Neuronal stem cell (in vitro differentiated cells): Measurements from ENCODE around the gene YOD1.

Source experiments
- DNase-seq: peaks from one replicate; pipeline ENCODE4 v3.0.0-alpha.2; 2013; ENCODE audit warnings: low spot score
- H2AFZ ChIP-seq: one replicate; pipeline ENCODE4 v1.6.1; 2013; ENCODE audit warnings: mild to moderate bottlenecking, low read length, inconsistent platforms
- H2AK5ac ChIP-seq: 2 replicates; pipeline ENCODE4 v1.6.1; 2013; ENCODE audit warnings: low read depth, mild to moderate bottlenecking, inconsistent platforms, low read length, moderate library complexity, mixed read lengths
- H2BK120ac ChIP-seq: 2 replicates; pipeline ENCODE4 v1.6.1; 2013; ENCODE audit warnings: low read depth, mild to moderate bottlenecking, inconsistent platforms, low read length, moderate library complexity, mixed read lengths
- H2BK12ac ChIP-seq: one replicate; pipeline ENCODE4 v1.6.1; 2013; ENCODE audit warnings: low read length, inconsistent platforms
- H2BK15ac ChIP-seq: 2 replicates; pipeline ENCODE4 v1.6.1; 2013; ENCODE audit warnings: mild to moderate bottlenecking, low read length, inconsistent platforms, mixed read lengths
- H2BK5ac ChIP-seq: one replicate; pipeline ENCODE4 v1.6.1; 2013; ENCODE audit warnings: inconsistent platforms, mild to moderate bottlenecking, low read length, moderate library complexity
- H3K14ac ChIP-seq: one replicate; pipeline ENCODE4 v1.6.1; 2013; ENCODE audit warnings: low read length, inconsistent platforms
- H3K18ac ChIP-seq: 2 replicates; pipeline ENCODE4 v1.6.1; 2013; ENCODE audit warnings: low read length, inconsistent platforms
- H3K23ac ChIP-seq: 2 replicates; pipeline ENCODE4 v1.6.1; 2013; ENCODE audit warnings: low read depth, mild to moderate bottlenecking, mixed read lengths, low read length, inconsistent platforms; ENCODE audit not compliant: poor library complexity
- H3K27ac ChIP-seq: replicated peaks from 3 replicates; pipeline ENCODE4 v1.5.1; 2013; ENCODE audit warnings: low read length, inconsistent platforms
- H3K27me3 ChIP-seq, 3 experiments: 2 replicates each; pipeline ENCODE4 v1.6.1; 2013; ENCODE audit warnings: low read length in 3 of 3, mild to moderate bottlenecking in 2 of 3, inconsistent platforms in 1 of 3, low read depth in 1 of 3, mixed read lengths in 1 of 3, moderate library complexity in 1 of 3; ENCODE audit not compliant: control insufficient read depth in 3 of 3, insufficient read depth in 3 of 3
- H3K36me3 ChIP-seq, 2 donors: replicated peaks in 1 of 2; 2 replicates each; pipeline ENCODE4 v1.6.1; 2013; ENCODE audit warnings: low read length in 2 of 2; ENCODE audit not compliant: control insufficient read depth in 2 of 2, insufficient read depth in 2 of 2
- H3K4ac ChIP-seq: 2 replicates; pipeline ENCODE4 v1.6.1; 2013; ENCODE audit warnings: inconsistent platforms, mild to moderate bottlenecking, low read length, moderate library complexity
- H3K4me1 ChIP-seq, 2 donors: 1 replicate in 1 of 2; 2 replicates in 1 of 2; pipeline ENCODE4 v1.6.1; 2013; ENCODE audit warnings: low read length in 2 of 2, low read depth in 1 of 2; ENCODE audit not compliant: control insufficient read depth in 2 of 2, insufficient read depth in 1 of 2
- H3K4me2 ChIP-seq: one replicate; pipeline ENCODE4 v1.6.1; 2013; ENCODE audit warnings: mild to moderate bottlenecking, low read length, inconsistent platforms; ENCODE audit not compliant: insufficient read depth, poor library complexity, severe bottlenecking
- H3K4me3 ChIP-seq, 2 donors: 2 replicates each; pipeline ENCODE4 v1.5.1; 2013; ENCODE audit warnings: low read length in 2 of 2, mild to moderate bottlenecking in 2 of 2, inconsistent platforms in 1 of 2, moderate library complexity in 1 of 2
- H3K79me1 ChIP-seq: one replicate; pipeline ENCODE4 v1.6.1; 2013; ENCODE audit warnings: low read depth, mild to moderate bottlenecking, inconsistent platforms, low read length, moderate library complexity
- H3K9ac ChIP-seq: one replicate; pipeline ENCODE4 v1.6.1; 2013; ENCODE audit warnings: mild to moderate bottlenecking, low read depth, low read length, inconsistent platforms; ENCODE audit not compliant: poor library complexity
- H3K9me3 ChIP-seq, 2 donors: replicated peaks in 1 of 2; 2 replicates each; pipeline versions ENCODE3 to v1.6.1; 2013; ENCODE audit warnings: low read length in 2 of 2, mild to moderate bottlenecking in 2 of 2, inconsistent platforms in 1 of 2, low read depth in 1 of 2, mixed read lengths in 1 of 2, moderate library complexity in 1 of 2; ENCODE audit not compliant: control insufficient read depth in 2 of 2, insufficient read depth in 1 of 2
- H4K8ac ChIP-seq: one replicate; pipeline ENCODE4 v1.6.1; 2013; ENCODE audit warnings: low read depth, mild to moderate bottlenecking, inconsistent platforms, low read length, moderate library complexity
- H4K91ac ChIP-seq: one replicate; pipeline ENCODE4 v1.6.1; 2013; ENCODE audit warnings: low read length, low read depth, mild to moderate bottlenecking, inconsistent platforms; ENCODE audit not compliant: poor library complexity
- WGBS, 2 donors: extraction: QIAGEN DNeasy Blood & Tissue Kit; methylation state at CpG; one replicate each; pipeline ENCODE4 v1.1.7; 2013; ENCODE audit warnings: missing lambda C conversion rate in 2 of 2, mixed read lengths in 1 of 2; ENCODE audit not compliant: insufficient read length in 2 of 2, insufficient replicate concordance in 1 of 2; ENCODE audit errors: extremely low coverage in 2 of 2; 5-methylcytosine and 5-hydroxymethylcytosine counted together

YOD1 gene

DNA sequence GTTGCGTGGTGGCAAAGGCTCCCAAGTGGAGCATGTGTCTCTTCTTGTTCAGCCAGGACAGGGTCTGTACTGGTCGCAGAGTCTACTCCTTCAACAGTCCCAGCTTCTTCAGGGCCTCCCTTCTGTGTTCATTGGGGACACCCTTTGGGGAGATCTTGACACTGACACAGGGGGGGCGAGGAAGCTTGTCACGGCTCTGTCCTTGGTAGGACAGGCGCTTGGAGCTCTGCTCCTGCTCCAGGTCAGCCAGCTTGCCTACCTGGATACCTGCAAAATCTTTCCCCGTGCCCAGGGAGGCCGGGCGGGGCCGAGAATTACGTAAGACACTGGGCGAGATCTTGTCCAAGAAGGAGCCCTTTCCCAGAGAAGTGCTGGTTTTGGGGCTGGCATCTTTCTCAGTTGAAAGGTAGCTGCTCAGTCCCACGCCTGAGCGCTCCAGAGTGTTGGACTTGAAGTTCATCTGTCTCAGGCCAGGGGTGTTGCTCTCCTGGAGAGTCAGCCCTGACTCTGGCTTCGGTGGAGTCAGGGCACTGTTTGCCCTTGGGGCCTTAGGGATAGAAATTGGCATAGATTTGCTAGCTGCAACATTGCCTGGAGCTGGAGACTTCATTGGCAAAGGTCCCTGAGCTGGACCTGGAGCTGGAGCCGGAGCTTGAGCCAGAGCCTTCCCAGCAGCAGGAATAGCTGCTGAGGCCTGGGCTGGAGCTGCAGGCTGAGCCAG is 29.0 kb downstream of the YOD1 start:
- Histone ChIP-seq H2BK120ac (no peak overlapping the region), H3K4me1 (peaks cover 8 to 9% of the 10 kb centered on the region in 2 donors), H2BK15ac (peak overlapping the region; percentile 6), H2BK5ac (no peak overlapping the region), H3K27me3 (peaks cover 0 to 41% (median 0%) of the 10 kb centered on the region in 3 experiments), H2AK5ac (no peak overlapping the region), H2AFZ (no peak overlapping the region), H3K4me2 (no peak overlapping the region), H3K14ac (no peak overlapping the region), H2BK12ac (no peak overlapping the region), H3K9ac (no peak overlapping the region), H3K27ac (no peak overlapping the region), H3K36me3 (no peaks in the 10 kb centered on the region), H4K8ac (no peak overlapping the region), H4K91ac (no peak overlapping the region), H3K79me1 (no peaks in the 10 kb centered on the region), H3K23ac (no peak overlapping the region), H3K18ac (no peak overlapping the region), H3K9me3 (no peaks in the 10 kb centered on the region), H3K4ac (no peak overlapping the region), H3K4me3 (no peak overlapping the region)
- no peak for DNase-seq
- no CpG with 5 or more reads among the region's 15 CpGs for WGBS, 2 donors

DNA sequence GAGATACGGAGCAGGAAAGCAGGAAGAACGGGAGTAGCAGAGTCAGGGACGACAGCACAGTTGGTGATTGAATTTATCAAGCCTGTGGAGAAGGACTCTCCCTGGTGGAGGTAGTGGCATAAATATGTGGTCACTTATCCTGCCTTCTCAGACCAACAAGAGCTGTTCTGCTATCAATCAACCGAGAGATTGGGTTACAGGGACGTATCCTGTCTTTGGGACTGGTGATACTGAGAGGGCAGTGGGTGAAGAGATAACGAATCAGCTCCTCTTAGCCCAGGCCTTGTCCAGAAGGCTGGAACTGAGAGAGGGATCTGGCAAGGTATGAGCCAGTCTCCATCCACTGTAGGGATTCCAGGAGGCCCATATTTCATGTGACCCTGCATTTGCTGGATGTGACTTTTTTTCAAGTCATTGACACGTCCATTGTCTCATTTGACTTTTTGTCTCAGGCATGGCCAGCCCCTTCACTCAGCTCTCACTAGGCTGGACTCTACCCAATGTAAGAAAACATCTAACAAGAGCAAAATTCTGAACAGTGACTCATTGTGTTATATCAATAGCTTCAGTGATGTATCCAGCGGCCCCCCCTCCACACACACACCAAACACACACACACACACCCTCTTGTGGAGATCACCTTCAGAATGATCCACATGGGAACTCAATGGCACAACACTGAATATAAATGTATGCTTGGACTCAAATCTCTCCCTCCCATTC is 29.7 kb downstream of the YOD1 start:
- Histone ChIP-seq H3K18ac (no peak overlapping the region), H2AK5ac (no peak overlapping the region), H2BK15ac (no peak overlapping the region), H3K4me2 (no peak overlapping the region), H2BK5ac (no peak overlapping the region), H3K4ac (no peak overlapping the region), H4K91ac (no peak overlapping the region), H3K23ac (no peak overlapping the region), H3K14ac (no peak overlapping the region), H3K27me3 (peaks cover 0 to 39% (median 0%) of the 10 kb centered on the region in 3 experiments), H3K79me1 (no peaks in the 10 kb centered on the region), H3K4me3 (no peak overlapping the region), H2AFZ (no peak overlapping the region), H3K9me3 (no peaks in the 10 kb centered on the region), H2BK12ac (no peak overlapping the region), H4K8ac (no peak overlapping the region), H3K4me1 (peaks cover 8 to 9% of the 10 kb centered on the region in 2 donors), H3K9ac (no peak overlapping the region), H3K36me3 (no peaks in the 10 kb centered on the region), H2BK120ac (no peak overlapping the region), H3K27ac (no peak overlapping the region)
- no peak for DNase-seq
- WGBS, 2 donors = no CpG with 5 or more reads among the region's 8 CpGs

DNA sequence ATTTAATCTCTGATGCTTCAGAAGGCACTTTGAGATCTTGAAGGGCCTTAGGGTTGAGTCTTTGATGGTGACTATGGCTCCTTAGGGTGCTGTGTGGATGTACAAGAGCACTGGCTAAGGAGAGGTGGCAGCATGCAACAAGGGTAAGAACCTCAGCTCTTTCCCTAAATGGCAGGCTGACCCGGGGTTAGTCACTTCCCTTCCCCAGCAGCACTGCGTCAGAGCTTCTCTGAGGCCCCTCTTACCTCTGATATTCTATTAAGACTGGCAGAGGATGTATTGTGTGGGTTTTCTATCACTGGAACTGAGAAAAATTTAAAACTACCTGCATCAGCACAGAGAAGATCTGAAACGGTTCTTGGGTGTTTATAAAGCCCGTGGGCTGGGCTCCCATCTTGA is 30.3 kb downstream of the YOD1 start:
- H2BK15ac ChIP-seq = no peak overlapping the region

GRCh38 chr1:207020065-207020708 is 30.8 kb downstream of the YOD1 start:
- H3K27me3 ChIP-seq = peaks cover 0 to 40% (median 0%) of the 10 kb centered on the region in 3 experiments
- H3K23ac ChIP-seq = no peak overlapping the region
- no peak overlapping the region for H2AFZ ChIP-seq
- H2AK5ac ChIP-seq = no peak overlapping the region
- no peak overlapping the region for H3K14ac ChIP-seq
- no peak overlapping the region for H2BK15ac ChIP-seq
- no peak overlapping the region for H3K9ac ChIP-seq
- no CpG with 5 or more reads among the region's 9 CpGs for WGBS, 2 donors
- H3K9me3 ChIP-seq = no peaks in the 10 kb centered on the region
- no peaks in the 10 kb centered on the region for H3K79me1 ChIP-seq
- peaks cover 5 to 7% of the 10 kb centered on the region in 2 donors for H3K4me1 ChIP-seq
- H3K27ac ChIP-seq = no peak overlapping the region
- H3K18ac ChIP-seq = no peak overlapping the region
- H3K4me2 ChIP-seq = no peak overlapping the region
- no peak for DNase-seq
- H2BK5ac ChIP-seq = no peak overlapping the region
- no peak overlapping the region for H2BK12ac ChIP-seq
- no peak overlapping the region for H3K4me3 ChIP-seq
- no peaks in the 10 kb centered on the region for H3K36me3 ChIP-seq
- no peak overlapping the region for H4K8ac ChIP-seq
- no peak overlapping the region for H4K91ac ChIP-seq
- no peak overlapping the region for H2BK120ac ChIP-seq
- H3K4ac ChIP-seq = no peak overlapping the region

More for the DNA sequence above, 30.3 kb downstream of the YOD1 start:
- Histone ChIP-seq H3K36me3 (no peaks in the 10 kb centered on the region), H3K4me3 (no peak overlapping the region), H3K4ac (no peak overlapping the region), H3K23ac (no peak overlapping the region), H3K27me3 (peaks cover 0 to 39% (median 0%) of the 10 kb centered on the region in 3 experiments), H3K14ac (no peak overlapping the region), H2BK5ac (no peak overlapping the region), H3K18ac (no peak overlapping the region), H4K8ac (no peak overlapping the region), H3K9me3 (no peaks in the 10 kb centered on the region), H2BK120ac (no peak overlapping the region), H2AFZ (no peak overlapping the region), H2BK12ac (no peak overlapping the region), H3K9ac (no peak overlapping the region), H2AK5ac (no peak overlapping the region), H3K79me1 (no peaks in the 10 kb centered on the region), H4K91ac (no peak overlapping the region), H3K4me2 (no peak overlapping the region), H3K4me1 (peaks cover 8 to 9% of the 10 kb centered on the region in 2 donors), H3K27ac (no peak overlapping the region)
- DNase-seq = no peak
- no CpG with 5 or more reads among the region's 4 CpGs for WGBS, 2 donors
